ENCODE data around the gene AP4E1.
"Not testable (repeated sequence)": the region's sequence is repeated elsewhere in the genome, so short reads cannot be mapped to it uniquely, and the experiment has no call there.

DNA sequence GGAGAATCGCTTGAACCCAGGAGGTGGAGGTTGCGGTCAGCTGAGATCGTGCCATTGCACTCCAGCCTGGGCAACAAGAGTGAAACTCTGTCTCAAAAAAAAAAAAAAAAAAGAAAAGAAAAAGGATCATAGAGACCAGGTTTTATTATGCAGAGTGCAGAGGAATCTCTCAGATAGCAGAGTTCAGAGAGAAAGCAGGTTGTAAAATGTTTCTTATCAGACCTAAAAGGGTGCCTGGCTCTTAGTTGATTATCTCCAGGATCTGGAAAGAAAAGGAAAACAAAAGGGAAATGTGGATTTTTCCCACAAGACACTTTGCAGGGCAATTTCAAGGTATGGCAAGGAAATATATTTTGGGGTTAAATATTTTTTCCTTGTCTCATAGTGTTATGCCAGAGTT lies 33.2 kb upstream of the AP4E1 start:
- TF ChIP-seq, protein P1, sequence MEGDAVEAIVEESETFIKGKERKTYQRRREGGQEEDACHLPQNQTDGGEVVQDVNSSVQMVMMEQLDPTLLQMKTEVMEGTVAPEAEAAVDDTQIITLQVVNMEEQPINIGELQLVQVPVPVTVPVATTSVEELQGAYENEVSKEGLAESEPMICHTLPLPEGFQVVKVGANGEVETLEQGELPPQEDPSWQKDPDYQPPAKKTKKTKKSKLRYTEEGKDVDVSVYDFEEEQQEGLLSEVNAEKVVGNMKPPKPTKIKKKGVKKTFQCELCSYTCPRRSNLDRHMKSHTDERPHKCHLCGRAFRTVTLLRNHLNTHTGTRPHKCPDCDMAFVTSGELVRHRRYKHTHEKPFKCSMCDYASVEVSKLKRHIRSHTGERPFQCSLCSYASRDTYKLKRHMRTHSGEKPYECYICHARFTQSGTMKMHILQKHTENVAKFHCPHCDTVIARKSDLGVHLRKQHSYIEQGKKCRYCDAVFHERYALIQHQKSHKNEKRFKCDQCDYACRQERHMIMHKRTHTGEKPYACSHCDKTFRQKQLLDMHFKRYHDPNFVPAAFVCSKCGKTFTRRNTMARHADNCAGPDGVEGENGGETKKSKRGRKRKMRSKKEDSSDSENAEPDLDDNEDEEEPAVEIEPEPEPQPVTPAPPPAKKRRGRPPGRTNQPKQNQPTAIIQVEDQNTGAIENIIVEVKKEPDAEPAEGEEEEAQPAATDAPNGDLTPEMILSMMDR (IDR thresholded peaks at IDR 0.05): not testable (repeated sequence)
- not testable (repeated sequence) for TF ChIP-seq POLR2A, POLR2AphosphoS5, EP300 (IDR thresholded peaks at IDR 0.05)
